Psoas muscle (tissue), 8 donors: ENCODE results near the gene TRMT44. TPM values are rescaled to one million over a fixed set of nuclear protein-coding genes. Genes with fewer than 3 reads are reported as not detected.

Source experiments
- ATAC-seq, 4 donors: fragments of 200-7000 bp; cut with Tn5 transposase; one replicate each; pipeline ENCODE4 v1.9.1; 2020; ENCODE audit warnings: moderate library complexity in 3 of 4, mild to moderate bottlenecking in 2 of 4
- DNase-seq, 2 donors: peaks; one replicate each; pipeline ENCODE4 v3.0.0-alpha.2; 2020
- H3K27ac ChIP-seq: fragments of 200-600 bp; one replicate; pipeline ENCODE4 v1.8.0; 2022
- H3K27me3 ChIP-seq, 3 donors: fragments of 200-600 bp in 1 of 3; one replicate each; pipeline versions ENCODE4 v1.6.1 to v1.8.0; 2013 to 2022; ENCODE audit warnings: low read length in 2 of 3, mild to moderate bottlenecking in 2 of 3, moderate library complexity in 1 of 3; ENCODE audit not compliant: insufficient read depth in 3 of 3
- H3K36me3 ChIP-seq, 2 donors: fragments of 200-600 bp in 1 of 2; one replicate each; pipeline versions ENCODE4 v1.6.1 to v1.8.0; 2013 to 2022; ENCODE audit warnings: low read depth in 1 of 2, mild to moderate bottlenecking in 1 of 2, moderate library complexity in 1 of 2; ENCODE audit not compliant: insufficient read depth in 1 of 2
- H3K4me1 ChIP-seq: fragments of 200-600 bp; one replicate; pipeline ENCODE4 v1.8.0; 2022
- H3K4me3 ChIP-seq: fragments of 200-600 bp; one replicate; pipeline ENCODE4 v1.8.0; 2022; ENCODE audit warnings: mild to moderate bottlenecking
- H3K9me3 ChIP-seq: fragments of 200-600 bp; one replicate; pipeline ENCODE4 v1.8.0; 2022
- CTCF ChIP-seq: fragments of 200-600 bp; IDR thresholded peaks from one replicate; pipeline ENCODE4 v1.8.0; 2022; ENCODE audit warnings: antibody characterized with exemption
- WGBS, 3 donors: extraction: QIAGEN DNeasy Blood & Tissue Kit; methylation state at CpG; one replicate each; pipeline versions ENCODE4 v1.1.6 to v1.1.7; 2013; 5-methylcytosine and 5-hydroxymethylcytosine counted together
- intact Hi-C, 2 donors: fragments of 100-400 bp; cut with DNase I; formaldehyde crosslinking; loops; one replicate each; pipeline versions ENCODE4 v1.11.0 to v1.14.2; 2022
- long read RNA-seq, 2 donors: library from polyadenylated mRNA; unstranded; transcript quantifications; one replicate each; pipeline ENCODE4 v2.0.0, GENCODE V29; 2021
- polyA plus RNA-seq, 3 donors: library from polyadenylated mRNA; stranded (reverse); fragments of 200-250 nt; gene quantifications; one replicate each; pipeline ENCODE4 v1.2.3, GENCODE V29; 2013
- total RNA-seq, 4 donors: library from RNA; stranded (reverse); fragmentation: NEBNext Ultra II Directional in 2 of 4; extraction: Animal tissue kit (Norgen Biotek cat#: 25700) in 2 of 4; gene quantifications; one replicate each; pipeline versions ENCODE4 v1.2.1 to v1.2.4, GENCODE V29; 2021 to 2023
- donor health status: healthy with polysubstance abuse.
- donor health status: DM: no; HTN: no; CAD: no; lungs with moderate emphysema.
- donor health status: Bipolar disorder and iron deficiency.
- donor health status: healthy.
- donor health status: DM: yes; HTN: yes; CAD: no.
- donor health status: DM: no; HTN: no; CAD: no.
- donor health status: DM: no; HTN: no; CAD: no.
- donor health status: DM: yes; HTN: yes; CAD: no.

Gene TRMT44
- total RNA-seq (1 to 10 TPM; 5.4 to 9.1 (median 6.8) TPM), polyA plus RNA-seq (1 to 10 TPM; 3.4 to 5.0 (median 3.6) TPM)
- long read RNA-seq, donor 1, partial matches to known transcripts: 0 of 1 reads
- long read RNA-seq, donor 1, other reads (novel, unspliced or antisense): 0 of 1 reads
- long read RNA-seq, donor 2, transcript TRMT44-201 (11 exons, 2,799 nt): major isoform, 5 of 12 reads
- long read RNA-seq, donor 2, partial matches to known transcripts: 3 of 12 reads
- long read RNA-seq, donor 2, other reads (novel, unspliced or antisense): 4 of 12 reads

- intact Hi-C loops: no loop called here
- TF ChIP-seq CTCF: no peak
- H3K27ac ChIP-seq: peak within 1 kb of the TSS; percentile 94
- DNase-seq: peak; percentile 92 to 95
- H3K4me1 ChIP-seq: peaks cover 31% of the 10 kb centered on the region
- peak; percentile 95 to 99 (median 98) for ATAC-seq
- H3K27me3 ChIP-seq: no peaks in the 10 kb centered on the region
- no peaks in the 10 kb centered on the region for H3K9me3 ChIP-seq
- H3K36me3 ChIP-seq: no peaks in the 10 kb centered on the region
- peak within 1 kb of the TSS; percentile 87 for H3K4me3 ChIP-seq
- 0% methylated on average over 51 to 60 of the region's 60 CpGs for WGBS, 3 donors
These were observed at the start of gene TRMT44, which contains the start of gene ACOX3 for GRCh38 chr4:8440492-8441311. TRMT44 (plus strand) TSS chr4:8440777; CDS start chr4:8440823, 46 bp downstream. ACOX3 (minus strand) TSS chr4:8440723; CDS start chr4:8416521, 24,202 bp downstream.

DNA sequence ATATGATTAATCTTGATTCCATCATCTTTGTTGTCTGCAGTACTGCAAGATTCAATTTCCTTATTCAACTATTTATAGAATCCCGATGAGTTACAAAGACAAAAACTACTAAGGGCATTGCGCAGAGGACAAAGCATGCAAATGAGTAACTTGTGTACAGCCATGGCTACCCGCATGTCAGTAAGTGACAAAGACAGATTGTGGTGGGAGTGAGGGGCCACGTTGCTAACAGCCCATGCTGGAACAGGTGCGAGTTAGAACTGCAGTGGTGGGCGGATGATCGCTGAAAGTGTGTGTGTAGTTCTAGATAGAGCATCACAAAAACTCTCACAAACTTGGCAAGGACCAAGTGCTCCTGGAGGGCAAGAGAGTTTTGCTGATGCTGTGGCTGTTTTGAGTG, 49.5 kb upstream of the TRMT44 start:
- DNase-seq: no peak
- Histone ChIP-seq H3K4me3 (no peak overlapping the region), H3K27ac (peak overlapping the region; percentile 88), H3K9me3 (no peaks in the 10 kb centered on the region), H3K4me1 (peaks cover 39% of the 10 kb centered on the region), H3K36me3 (peaks cover 0 to 45% of the 10 kb centered on the region in 2 donors), H3K27me3 (no peaks in the 10 kb centered on the region)
- WGBS, 3 donors: 48 to 64% (median 57%) methylated on average over 7 of the region's 7 CpGs
- peak in 3 of 4 donors; percentile 18 to 29 (median 27) for ATAC-seq
- intact Hi-C loops: loop anchor here in 1 of 2 donors (5.0 kb wide), 1 partner anchor 59 kb away; no protein-coding TSS in a partner anchor
- TF ChIP-seq CTCF: no peak

- 38 to 43% (median 41%) methylated on average over 9 of the region's 9 CpGs for WGBS, 3 donors
- Histone ChIP-seq H3K4me3 (no peak overlapping the region), H3K4me1 (peaks cover 39% of the 10 kb centered on the region), H3K27me3 (no peaks in the 10 kb centered on the region), H3K36me3 (peaks cover 0 to 45% of the 10 kb centered on the region in 2 donors), H3K9me3 (no peaks in the 10 kb centered on the region), H3K27ac (peak overlapping the region; percentile 88)
- peak; percentile 8 for TF ChIP-seq CTCF
- DNase-seq (peak; percentile 71 to 83), ATAC-seq (peak; percentile 83 to 85 (median 84))
- intact Hi-C loops: loop anchor here in 1 of 2 donors (5.0 kb wide), 1 partner anchor 60 kb away; no protein-coding TSS in a partner anchor
These were observed 48.6 kb upstream of the TRMT44 start for GRCh38 chr4:8391972-8392371.

GRCh38 chr4:8392591-8393190, 47.9 kb upstream of the TRMT44 start:
- 65 to 83% (median 76%) methylated on average over 15 of the region's 15 CpGs for whole genome bisulfite sequencing, 3 donors
- DNase-seq (no peak), ATAC-seq (peak in 2 of 4 donors; percentile 2 to 7)
- peak overlapping the region; percentile 88 for H3K27ac ChIP-seq
- no peak overlapping the region for H3K4me3 ChIP-seq
- peaks cover 0 to 44% of the 10 kb centered on the region in 2 donors for H3K36me3 ChIP-seq
- no peaks in the 10 kb centered on the region for H3K9me3 ChIP-seq
- H3K4me1 ChIP-seq: peaks cover 39% of the 10 kb centered on the region
- H3K27me3 ChIP-seq: no peaks in the 10 kb centered on the region
- no peak for TF ChIP-seq CTCF
- intact Hi-C loops: loop anchor here in 1 of 2 donors (5.0 kb wide), 1 partner anchor 60 kb away; no protein-coding TSS in a partner anchor
